GM12878 (cell line): ENCODE data around the gene SCTR.
"Not testable (repeated sequence)": the region's sequence is repeated elsewhere in the genome, so short reads cannot be mapped to it uniquely, and the experiment has no call there.

ENCODE experiments used
- BCL11A ChIP-seq: IDR thresholded peaks from 2 replicates; pipeline ENCODE4 v1.6.1; 2011; ENCODE audit warnings: low read depth, low read length
- CTCF ChIP-seq, 3 experiments: IDR thresholded peaks in 2 of 3; conservative IDR thresholded peaks in 1 of 3; 2 replicates each; pipeline ENCODE4 v1.5.1; 2011; ENCODE audit warnings: low read depth in 3 of 3, low read length in 3 of 3, mild to moderate bottlenecking in 3 of 3, control low read depth in 2 of 3, moderate library complexity in 2 of 3, inconsistent platforms in 1 of 3, mixed read lengths in 1 of 3; ENCODE audit not compliant: control insufficient read depth in 2 of 3, insufficient read depth in 1 of 3; ENCODE audit errors: extremely low read depth in 1 of 3
- EP300 ChIP-seq, 2 experiments: fragments of 150-350 bp in 1 of 2; IDR thresholded peaks; 2 replicates each; pipeline ENCODE4 v1.6.1; 2011 to 2012; ENCODE audit warnings: low read depth in 2 of 2, low read length in 2 of 2, borderline replicate concordance in 1 of 2, improper control_type of control experiment in 1 of 2, inconsistent platforms in 1 of 2; ENCODE audit not compliant: control insufficient read depth in 1 of 2
- EZH2 ChIP-seq: IDR thresholded peaks from 2 replicates; pipeline ENCODE4 v1.6.1; 2012; ENCODE audit warnings: low read depth, mild to moderate bottlenecking, control low read depth, inconsistent platforms, low read length, borderline replicate concordance; ENCODE audit not compliant: control insufficient read depth
- FOXM1 ChIP-seq: IDR thresholded peaks from 2 replicates; pipeline ENCODE4 v1.6.1; 2012; ENCODE audit warnings: low read depth, mild to moderate bottlenecking, inconsistent platforms, low read length, moderate library complexity
- PAX5 ChIP-seq: IDR thresholded peaks from 2 replicates; pipeline ENCODE4 v1.6.1; 2011; ENCODE audit warnings: low read depth, low read length, borderline replicate concordance
- POLR2A ChIP-seq: IDR thresholded peaks from 2 replicates; pipeline ENCODE4 v1.6.1; 2011; ENCODE audit warnings: low read depth, mild to moderate bottlenecking, low read length
- POLR2AphosphoS5 ChIP-seq: IDR thresholded peaks from 2 replicates; pipeline ENCODE4 v1.6.1; 2011; ENCODE audit warnings: mild to moderate bottlenecking, low read length, inconsistent platforms
- RFX5 ChIP-seq: IDR thresholded peaks from 2 replicates; pipeline ENCODE4 v1.6.1; 2011; ENCODE audit warnings: low read depth, low read length, improper control_type of control experiment
- TAF1 ChIP-seq: IDR thresholded peaks from 2 replicates; pipeline ENCODE4 v1.6.1; 2011; ENCODE audit warnings: mild to moderate bottlenecking, low read depth, low read length, borderline replicate concordance

- not testable (repeated sequence) for TF ChIP-seq PAX5; BCL11A; POLR2A; POLR2AphosphoS5; EP300 (IDR thresholded peaks at IDR 0.05; ENCODE audit: borderline replicate concordance in 1 of 2, control insufficient read depth in 1 of 2, low read depth in 2 of 2, low read length in 2 of 2); EZH2; CTCF (IDR thresholded peaks at IDR 0.05 in 2 of 3, conservative IDR thresholded peaks at IDR 0.05 in 1 of 3; ENCODE audit: control insufficient read depth in 2 of 3, extremely low read depth in 1 of 3, insufficient read depth in 1 of 3, low read depth in 3 of 3, low read length in 3 of 3); FOXM1; RFX5; TAF1
Observed at GRCh38 chr2:119403618-119404017, 120.7 kb downstream of the SCTR start.
